Panc1 (cell line): Measurements from ENCODE around the gene PIH1D1. TPM values are rescaled to one million over a fixed set of nuclear protein-coding genes. Genes with fewer than 3 reads are reported as not detected.

Experiments used
- ATAC-seq: fragments of 200-7000 bp; cut with Tn5 transposase; 2 replicates; pipeline ENCODE4 v1.9.1; 2020; ENCODE audit warnings: mild to moderate bottlenecking, moderate library complexity
- BruUV-seq: library from RNA; stranded (reverse); fragments of 400-500 nt; replicated peaks from 2 replicates; lab custom pipeline; 2021; lab: Mats Ljungman, UMichigan
- CTCF ChIA-PET: fragments of 300-600 bp; sonication (Branson Sonifier 250); formaldehyde crosslinking; loops from one replicate; lab custom pipeline; 2022; ENCODE audit warnings: antibody characterized with exemption; lab: Charles Lee
- POLR2A ChIA-PET: fragments of 300-600 bp; sonication (Branson Sonifier 250); formaldehyde crosslinking; loops from one replicate; lab custom pipeline; 2022; ENCODE audit warnings: antibody characterized with exemption; lab: Charles Lee
- DNase-seq: peaks from one replicate; pipeline ENCODE4 v3.0.0-alpha.2; 2010; ENCODE audit warnings: low read depth, low spot score
- H3K27ac ChIP-seq: 2 replicates; pipeline ENCODE4 v1.5.1; 2011; ENCODE audit warnings: mild to moderate bottlenecking, low read length, inconsistent platforms
- H3K27me3 ChIP-seq: fragments of 200-500 bp; sonication (Bioruptor generic); 2 replicates; pipeline ENCODE4 v1.6.0; 2014; ENCODE audit warnings: low read length, inconsistent platforms; ENCODE audit not compliant: control insufficient read depth, insufficient read depth
- H3K36me3 ChIP-seq: fragments of 200-500 bp; sonication (Bioruptor generic); 2 replicates; pipeline ENCODE4 v1.5.1; 2014; ENCODE audit warnings: inconsistent platforms, mild to moderate bottlenecking, low read length, moderate library complexity; ENCODE audit not compliant: control insufficient read depth, insufficient read depth
- H3K4me1 ChIP-seq: 2 replicates; pipeline ENCODE4 v1.5.1; 2011; ENCODE audit warnings: inconsistent platforms, mild to moderate bottlenecking, low read length, moderate library complexity; ENCODE audit not compliant: control insufficient read depth, insufficient read depth
- H3K4me3 ChIP-seq, 2 experiments: 2 replicates each; pipeline ENCODE4 v1.5.1; 2011 to 2012; ENCODE audit warnings: low read depth in 2 of 2, low read length in 2 of 2, mild to moderate bottlenecking in 2 of 2, inconsistent platforms in 1 of 2, moderate library complexity in 1 of 2
- H3K9me3 ChIP-seq: fragments of 200-500 bp; sonication (Bioruptor generic); 2 replicates; pipeline ENCODE4 v1.5.1; 2014; ENCODE audit warnings: low read depth, mild to moderate bottlenecking, inconsistent platforms, low read length, moderate library complexity; ENCODE audit not compliant: control insufficient read depth, insufficient read depth
- POLR2AphosphoS5 ChIP-seq: IDR thresholded peaks from 2 replicates; pipeline ENCODE4 v1.6.1; 2012; ENCODE audit warnings: mild to moderate bottlenecking, low read depth, low read length, moderate library complexity
- SIN3A ChIP-seq: IDR thresholded peaks from 2 replicates; pipeline ENCODE4 v1.6.1; 2012; ENCODE audit warnings: low read depth, mild to moderate bottlenecking, low read length, moderate library complexity, borderline replicate concordance; ENCODE audit not compliant: insufficient read depth
- TCF7L2 ChIP-seq: IDR thresholded peaks from 2 replicates; pipeline ENCODE4 v1.6.1; 2011; ENCODE audit warnings: mild to moderate bottlenecking, low read depth, low read length, inconsistent platforms
- in situ Hi-C: cut with HindIII; loops from 2 replicates; pipeline ENCODE4 v1.10.0; 2016; ENCODE audit warnings: low sequenced_read_pairs, low pct_unique_long_range_greater_than_20kb
- intact Hi-C: fragments of 100-400 bp; cut with micrococcal nuclease; formaldehyde crosslinking; loops from one replicate; pipeline ENCODE4 v1.10.0; 2022; ENCODE audit not compliant: unreplicated experiment
- total RNA-seq: library from RNA; stranded (reverse); gene quantifications from one replicate; pipeline ENCODE4 v1.2.1, GENCODE V29; 2021; ENCODE audit not compliant: unreplicated experiment
- TF ChIP-seq, protein P1 (sequence below), 2 experiments: IDR thresholded peaks; 2 replicates each; pipeline ENCODE4 v1.6.1; 2011 to 2012; ENCODE audit warnings: low read depth in 2 of 2, control low read depth in 1 of 2, low read length in 1 of 2, mild to moderate bottlenecking in 1 of 2, moderate library complexity in 1 of 2; ENCODE audit not compliant: insufficient read depth in 1 of 2
- TF ChIP-seq, protein P2 (sequence below): fragments of 450-650 bp; IDR thresholded peaks from 2 replicates; pipeline ENCODE4 v1.5.1; 2017; ENCODE audit warnings: mild to moderate bottlenecking

The PIH1D1 gene
- total RNA-seq, 1 experiment from 2014 or later, result 78.5 TPM

DNA sequence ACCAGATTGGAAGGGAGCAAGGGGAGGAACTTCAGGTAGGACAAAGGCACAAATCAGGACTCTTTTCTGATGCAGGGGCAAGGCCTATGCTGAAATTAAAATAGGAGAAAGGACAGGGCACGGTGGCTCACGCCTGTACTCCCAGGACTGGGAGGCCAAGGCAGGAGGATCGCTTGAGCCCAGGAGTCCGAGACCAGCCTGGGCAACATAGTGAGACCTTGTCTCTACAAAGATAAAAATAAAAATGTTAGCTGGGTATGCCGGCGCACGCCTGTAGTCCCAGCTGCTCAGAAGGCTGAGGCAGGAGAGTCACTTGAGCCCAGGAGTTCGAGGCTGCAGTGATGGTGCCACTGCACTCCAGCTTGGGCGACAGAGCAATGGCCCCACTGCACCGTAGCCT is 15.9 kb downstream of the PIH1D1 start:
- no peak for DNase-seq
- H3K4me1 ChIP-seq, result no peaks in the 10 kb centered on the region; the same call in 1 of the 2 replicates
- intact Hi-C loops, result no loop called here
- ChIA-PET POLR2A (no interaction called here), CTCF (no interaction called here)
- in situ Hi-C loops, result no loop called here
- H3K4me3 ChIP-seq, result no peak overlapping the region
- H3K27me3 ChIP-seq, result peaks cover 6% of the 10 kb centered on the region; the same call in 1 of the 2 replicates
- no peak for ATAC-seq
- no peaks in the 10 kb centered on the region for H3K36me3 ChIP-seq
- no peak overlapping the region for H3K27ac ChIP-seq
- no peaks in the 10 kb centered on the region for H3K9me3 ChIP-seq
- BruUV-seq, result no TSS peak
- TF ChIP-seq, protein P1, sequence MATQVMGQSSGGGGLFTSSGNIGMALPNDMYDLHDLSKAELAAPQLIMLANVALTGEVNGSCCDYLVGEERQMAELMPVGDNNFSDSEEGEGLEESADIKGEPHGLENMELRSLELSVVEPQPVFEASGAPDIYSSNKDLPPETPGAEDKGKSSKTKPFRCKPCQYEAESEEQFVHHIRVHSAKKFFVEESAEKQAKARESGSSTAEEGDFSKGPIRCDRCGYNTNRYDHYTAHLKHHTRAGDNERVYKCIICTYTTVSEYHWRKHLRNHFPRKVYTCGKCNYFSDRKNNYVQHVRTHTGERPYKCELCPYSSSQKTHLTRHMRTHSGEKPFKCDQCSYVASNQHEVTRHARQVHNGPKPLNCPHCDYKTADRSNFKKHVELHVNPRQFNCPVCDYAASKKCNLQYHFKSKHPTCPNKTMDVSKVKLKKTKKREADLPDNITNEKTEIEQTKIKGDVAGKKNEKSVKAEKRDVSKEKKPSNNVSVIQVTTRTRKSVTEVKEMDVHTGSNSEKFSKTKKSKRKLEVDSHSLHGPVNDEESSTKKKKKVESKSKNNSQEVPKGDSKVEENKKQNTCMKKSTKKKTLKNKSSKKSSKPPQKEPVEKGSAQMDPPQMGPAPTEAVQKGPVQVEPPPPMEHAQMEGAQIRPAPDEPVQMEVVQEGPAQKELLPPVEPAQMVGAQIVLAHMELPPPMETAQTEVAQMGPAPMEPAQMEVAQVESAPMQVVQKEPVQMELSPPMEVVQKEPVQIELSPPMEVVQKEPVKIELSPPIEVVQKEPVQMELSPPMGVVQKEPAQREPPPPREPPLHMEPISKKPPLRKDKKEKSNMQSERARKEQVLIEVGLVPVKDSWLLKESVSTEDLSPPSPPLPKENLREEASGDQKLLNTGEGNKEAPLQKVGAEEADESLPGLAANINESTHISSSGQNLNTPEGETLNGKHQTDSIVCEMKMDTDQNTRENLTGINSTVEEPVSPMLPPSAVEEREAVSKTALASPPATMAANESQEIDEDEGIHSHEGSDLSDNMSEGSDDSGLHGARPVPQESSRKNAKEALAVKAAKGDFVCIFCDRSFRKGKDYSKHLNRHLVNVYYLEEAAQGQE (IDR thresholded peaks at IDR 0.05; ENCODE audit: insufficient read depth in 1 of 2, low read depth in 2 of 2, low read length in 1 of 2), result no peak
- TF ChIP-seq, protein P2, sequence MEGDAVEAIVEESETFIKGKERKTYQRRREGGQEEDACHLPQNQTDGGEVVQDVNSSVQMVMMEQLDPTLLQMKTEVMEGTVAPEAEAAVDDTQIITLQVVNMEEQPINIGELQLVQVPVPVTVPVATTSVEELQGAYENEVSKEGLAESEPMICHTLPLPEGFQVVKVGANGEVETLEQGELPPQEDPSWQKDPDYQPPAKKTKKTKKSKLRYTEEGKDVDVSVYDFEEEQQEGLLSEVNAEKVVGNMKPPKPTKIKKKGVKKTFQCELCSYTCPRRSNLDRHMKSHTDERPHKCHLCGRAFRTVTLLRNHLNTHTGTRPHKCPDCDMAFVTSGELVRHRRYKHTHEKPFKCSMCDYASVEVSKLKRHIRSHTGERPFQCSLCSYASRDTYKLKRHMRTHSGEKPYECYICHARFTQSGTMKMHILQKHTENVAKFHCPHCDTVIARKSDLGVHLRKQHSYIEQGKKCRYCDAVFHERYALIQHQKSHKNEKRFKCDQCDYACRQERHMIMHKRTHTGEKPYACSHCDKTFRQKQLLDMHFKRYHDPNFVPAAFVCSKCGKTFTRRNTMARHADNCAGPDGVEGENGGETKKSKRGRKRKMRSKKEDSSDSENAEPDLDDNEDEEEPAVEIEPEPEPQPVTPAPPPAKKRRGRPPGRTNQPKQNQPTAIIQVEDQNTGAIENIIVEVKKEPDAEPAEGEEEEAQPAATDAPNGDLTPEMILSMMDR, result no peak
- TF ChIP-seq POLR2AphosphoS5 (no peak), TCF7L2 (no peak), SIN3A (no peak)

DNA sequence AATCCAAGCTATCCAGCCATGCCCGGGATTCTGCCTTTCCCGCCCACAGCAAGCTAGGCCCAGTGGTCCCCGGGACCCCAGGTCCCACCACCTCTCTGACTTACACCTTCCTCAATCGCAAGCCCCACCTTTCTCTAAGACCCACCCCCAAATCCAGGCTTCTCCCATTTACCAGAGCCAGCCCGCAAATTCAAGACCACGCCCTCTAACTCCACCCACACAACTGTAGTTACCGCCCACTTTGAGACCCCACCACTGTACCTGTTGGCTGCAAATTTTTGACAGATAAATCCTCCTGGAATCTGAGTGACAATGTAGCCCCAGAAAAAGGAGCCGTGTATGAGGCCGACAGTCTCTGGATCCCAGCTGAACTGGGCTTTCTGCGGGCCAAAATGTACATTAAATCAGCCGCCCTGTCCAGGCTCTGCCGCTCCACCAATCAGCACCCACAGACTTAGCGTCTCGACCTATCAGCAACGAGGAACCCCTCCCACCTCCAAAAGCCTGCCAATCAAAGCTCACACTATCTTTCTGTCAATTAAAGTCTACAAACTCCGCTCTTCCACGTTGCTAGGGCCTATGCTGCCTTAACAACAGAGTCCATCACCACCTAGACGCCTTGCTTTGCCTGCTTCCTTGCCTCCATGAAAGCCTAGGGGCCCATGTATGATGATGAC is 16.6 kb downstream of the PIH1D1 start:
- Histone ChIP-seq H3K4me1 (no peaks in the 10 kb centered on the region), H3K9me3 (no peaks in the 10 kb centered on the region), H3K36me3 (no peaks in the 10 kb centered on the region), H3K27me3 (peaks cover 5% of the 10 kb centered on the region; the same call in 1 of the 2 replicates), H3K4me3 (no peak overlapping the region), H3K27ac (no peak overlapping the region)
- ATAC-seq, result peak; percentile 22; the same call in 1 of the 2 replicates
- TF ChIP-seq POLR2AphosphoS5, result no peak
- TF ChIP-seq, protein P1 (IDR thresholded peaks at IDR 0.05; ENCODE audit: insufficient read depth in 1 of 2, low read depth in 2 of 2, low read length in 1 of 2), result no peak
- TF ChIP-seq TCF7L2, result no peak
- no peak for TF ChIP-seq SIN3A
- TF ChIP-seq, protein P2, result no peak
- ChIA-PET CTCF (no interaction called here), POLR2A (no interaction called here)
- intact Hi-C loops (no loop called here), in situ Hi-C loops (no loop called here)
- no peak for DNase-seq
- BruUV-seq, result no TSS peak
